ENCODE data around the gene LNX1.

DNA sequence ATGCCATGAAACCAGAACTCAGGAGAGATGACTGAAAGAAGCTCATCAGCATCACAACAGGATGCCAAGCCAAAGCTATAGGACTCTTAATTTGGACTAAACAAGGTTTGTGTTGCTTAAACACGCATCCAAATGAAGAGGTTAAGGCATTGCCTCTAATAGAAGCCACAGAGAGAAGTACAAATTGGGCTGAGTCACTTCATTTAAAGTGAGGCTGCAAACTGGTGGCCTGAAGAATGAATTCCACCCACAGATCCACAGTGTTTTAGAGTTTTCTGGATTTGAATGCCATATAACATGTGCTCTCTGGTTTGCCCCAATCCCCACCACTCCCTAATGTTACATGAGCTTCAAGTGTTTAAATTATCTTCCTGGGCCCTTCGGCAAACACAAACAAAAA is 110.4 kb downstream of the LNX1 start:
- TF ChIP-seq EZH2phosphoT487 (IDR thresholded peaks at IDR 0.05; ENCODE audit: borderline replicate concordance, low read depth, low read length) (no peak), CTCF (conservative IDR thresholded peaks at IDR 0.05; ENCODE audit: low read length) (no peak)

Measured in OCI-LY7 (cell line).